GM12892 (cell line): Measurements from ENCODE around the gene THADA.

Source experiments
- DNase-seq: peaks from one replicate; pipeline ENCODE4 v3.0.0; 2011; ENCODE audit not compliant: insufficient read length
- FAIRE-seq: peaks from 2 replicates; lab custom pipeline; 2011; peaks lifted over from hg19 to GRCh38; lab: Jason Lieb, UNC
- POLR2A ChIP-seq: IDR thresholded peaks from 2 replicates; pipeline ENCODE4 v1.6.1; 2011; ENCODE audit warnings: low read depth, low read length, control low read depth
- POLR2AphosphoS5 ChIP-seq: IDR thresholded peaks from 2 replicates; pipeline ENCODE4 v1.6.1; 2011; ENCODE audit warnings: low read depth, low read length, control low read depth
- TAF1 ChIP-seq: IDR thresholded peaks from 2 replicates; pipeline ENCODE4 v1.6.1; 2011; ENCODE audit warnings: low read depth, mild to moderate bottlenecking, control low read depth, low read length, borderline replicate concordance

THADA gene

DNA sequence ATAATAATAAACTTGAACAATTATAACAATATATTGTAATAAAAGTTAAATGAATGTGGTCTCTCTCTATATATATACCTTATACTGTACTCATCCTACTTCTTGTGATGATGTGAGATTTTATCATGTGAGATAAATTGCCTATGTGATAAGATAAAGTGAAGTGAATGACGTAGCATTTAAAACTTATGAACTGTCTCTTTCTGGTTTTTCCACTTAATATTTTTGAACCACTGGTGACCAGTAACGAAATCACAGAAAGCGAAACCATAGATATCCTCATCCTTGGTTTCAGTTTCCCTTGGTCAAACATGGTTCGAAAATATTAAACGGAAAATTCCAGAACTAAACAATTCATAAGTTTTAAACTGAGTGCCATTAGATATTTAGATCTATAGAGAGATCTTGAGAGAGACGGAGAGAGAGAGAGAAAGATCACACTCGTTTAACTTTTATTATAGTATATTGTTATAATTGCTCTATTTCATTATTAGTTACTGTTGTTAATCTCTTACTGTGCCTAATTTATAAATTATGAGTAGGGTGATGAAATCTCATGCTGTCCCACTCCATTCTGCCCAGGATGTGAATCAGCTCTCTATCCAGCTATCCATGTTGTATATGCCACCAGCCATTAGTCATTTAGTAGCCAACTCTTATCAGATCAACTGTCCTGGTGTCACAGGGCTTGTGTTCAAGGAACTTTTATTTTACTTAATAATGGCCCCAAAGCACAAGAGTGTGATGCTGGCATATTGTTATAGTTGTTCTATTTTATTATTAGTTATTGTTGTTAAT lies 156.8 kb downstream of the THADA start:
- FAIRE-seq (no peak), DNase-seq (no peak)
- no peak for TF ChIP-seq TAF1
- TF ChIP-seq POLR2AphosphoS5: no peak
- TF ChIP-seq POLR2A: no peak

- DNase-seq (no peak), FAIRE-seq (no peak)
- TF ChIP-seq POLR2AphosphoS5 (no peak), TAF1 (no peak), POLR2A (no peak)
These were observed 157.5 kb downstream of the THADA start for GRCh38 chr2:43438342-43438741.

GRCh38 chr2:43437363-43437762 lies 158.5 kb downstream of the THADA start:
- TF ChIP-seq TAF1: no peak
- TF ChIP-seq POLR2AphosphoS5: no peak
- TF ChIP-seq POLR2A: no peak
- FAIRE-seq: no peak
- no peak for DNase-seq

GRCh38 chr2:43436431-43436830 lies 159.4 kb downstream of the THADA start:
- no peak for TF ChIP-seq POLR2A
- TF ChIP-seq POLR2AphosphoS5: no peak
- no peak for TF ChIP-seq TAF1
- FAIRE-seq (no peak), DNase-seq (no peak)

DNA sequence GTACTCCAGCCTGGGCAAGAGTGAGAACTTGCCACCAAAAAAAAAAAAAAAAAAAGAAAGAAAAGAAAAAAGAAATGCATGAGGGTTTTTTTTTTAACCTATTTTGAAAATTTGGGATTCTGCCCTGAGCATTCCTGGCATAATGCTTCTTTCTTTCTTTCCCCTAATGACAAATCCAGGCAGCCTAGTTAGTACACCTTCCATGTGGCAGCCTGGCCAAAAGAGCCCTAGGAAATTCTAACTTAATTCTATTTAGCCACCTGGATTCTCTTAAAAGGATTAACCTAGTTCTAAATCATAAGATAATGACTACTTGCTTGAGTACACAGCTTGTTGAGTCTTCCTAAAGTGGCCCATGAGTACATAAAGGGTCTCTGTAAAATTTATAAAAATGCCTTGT lies 160.1 kb downstream of the THADA start:
- no peak for DNase-seq
- no peak for TF ChIP-seq TAF1
- no peak for TF ChIP-seq POLR2A
- no peak for TF ChIP-seq POLR2AphosphoS5
- no peak for FAIRE-seq

- FAIRE-seq (no peak), DNase-seq (no peak)
- TF ChIP-seq POLR2A: no peak
- TF ChIP-seq TAF1: no peak
- no peak for TF ChIP-seq POLR2AphosphoS5
These were observed 165.3 kb downstream of the THADA start for GRCh38 chr2:43430489-43430888.

- FAIRE-seq: no peak
- DNase-seq: no peak
- TF ChIP-seq POLR2A: no peak
These were observed 166.5 kb downstream of the THADA start for GRCh38 chr2:43429369-43429768.

DNA sequence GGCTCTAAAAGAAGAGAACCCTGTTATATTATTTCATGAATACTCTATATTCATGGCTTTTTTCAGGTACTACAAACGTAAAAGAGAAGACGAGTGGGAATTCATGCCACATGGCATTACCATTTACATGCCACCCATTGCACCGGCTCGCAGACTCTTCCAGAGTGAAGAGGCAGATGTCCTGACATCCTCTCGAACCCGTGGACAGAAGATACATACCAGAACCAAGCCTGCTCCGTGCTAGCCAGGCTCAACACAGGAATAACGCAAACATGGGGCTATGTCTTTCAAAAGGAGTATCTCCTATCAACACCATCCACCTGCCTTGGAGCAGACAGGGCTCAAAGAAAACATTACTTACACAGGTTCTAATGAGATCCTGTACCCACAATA lies 168.8 kb downstream of the THADA start:
- DNase-seq (no peak), FAIRE-seq (no peak)
- no peak for TF ChIP-seq POLR2AphosphoS5
- no peak for TF ChIP-seq POLR2A
- no peak for TF ChIP-seq TAF1

GRCh38 chr2:43426305-43427031 lies 169.4 kb downstream of the THADA start:
- peak; percentile 37 for DNase-seq
- FAIRE-seq: peak; percentile 95
- 0 out of 2 replicates have a peak, but pooled peaks have one; percentile 13 for TF ChIP-seq POLR2AphosphoS5
- no peak for TF ChIP-seq TAF1

DNA sequence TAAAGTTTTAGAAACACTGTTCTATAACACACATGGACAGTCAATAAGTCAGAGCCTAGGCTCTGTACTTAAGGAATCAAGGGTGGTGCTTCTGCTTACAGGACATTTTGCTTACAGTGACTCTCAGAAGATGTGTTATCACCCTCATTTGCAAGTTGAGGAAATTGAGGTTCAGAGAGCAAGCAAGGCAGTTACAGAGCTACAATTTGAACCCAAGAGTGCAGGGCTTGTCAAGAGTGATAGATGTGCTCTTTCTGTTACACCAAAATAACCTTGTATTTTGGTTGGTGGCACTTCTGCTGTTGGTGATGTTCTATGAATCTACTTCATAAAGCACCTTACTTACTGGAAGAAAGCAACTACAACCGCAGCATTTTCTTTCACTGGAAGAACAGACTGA lies 170.2 kb downstream of the THADA start:
- no peak for TF ChIP-seq POLR2AphosphoS5
- TF ChIP-seq TAF1: no peak
- TF ChIP-seq POLR2A: no peak
- DNase-seq (no peak), FAIRE-seq (peak; percentile 85)

GRCh38 chr2:43424262-43425207 lies 171.3 kb downstream of the THADA start:
- peak; percentile 77 for FAIRE-seq
- DNase-seq: no peak
- no peak for TF ChIP-seq POLR2AphosphoS5
- TF ChIP-seq TAF1: no peak
- no peak for TF ChIP-seq POLR2A

DNA sequence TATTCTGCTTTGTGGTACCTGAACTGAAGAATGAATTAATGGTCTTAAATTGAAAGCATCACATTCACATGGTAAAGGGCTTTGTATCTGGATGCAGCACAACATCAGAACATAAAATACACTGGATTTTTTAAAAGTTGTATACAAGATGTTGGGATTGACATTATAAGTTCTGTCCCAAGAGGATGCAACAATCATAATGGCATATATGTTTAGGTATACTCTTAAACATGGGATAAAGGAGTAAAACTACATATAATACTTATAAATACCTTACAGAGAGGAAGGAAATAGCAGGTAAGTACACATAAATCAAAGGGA lies 171.9 kb downstream of the THADA start:
- no peak for DNase-seq
- no peak for FAIRE-seq
- TF ChIP-seq POLR2A (no peak), TAF1 (no peak), POLR2AphosphoS5 (no peak)
